HG03354 (cell line): ENCODE results near the gene CDK6.
A peak's percentile ranks its signal among the peaks of the same experiment; 100 is the strongest.

Experiments used
- ATAC-seq: cut with Tn5 transposase; IDR thresholded peaks from one replicate; pipeline ENCODE4 v1.9.1; 2021; ENCODE audit warnings: mild to moderate bottlenecking; ENCODE audit not compliant: unreplicated experiment, poor library complexity, severe bottlenecking

The CDK6 gene

GRCh38 chr7:92697414-92697813, 139.0 kb downstream of the CDK6 start:
- no peak for ATAC-seq

- ATAC-seq = no peak
Measured at GRCh38 chr7:92697012-92697411, 139.4 kb downstream of the CDK6 start.

GRCh38 chr7:92696584-92696983, 139.8 kb downstream of the CDK6 start:
- no peak for ATAC-seq

- no peak for ATAC-seq
Measured at GRCh38 chr7:92695308-92696261, 140.8 kb downstream of the CDK6 start.

- ATAC-seq = no peak
Measured at GRCh38 chr7:92694211-92694610, 142.2 kb downstream of the CDK6 start.

- no peak for ATAC-seq
Measured at GRCh38 chr7:92693519-92693918, 142.9 kb downstream of the CDK6 start.

GRCh38 chr7:92691578-92691977, 144.8 kb downstream of the CDK6 start:
- ATAC-seq = peak; percentile 87

GRCh38 chr7:92685136-92686042, 151.0 kb downstream of the CDK6 start:
- no peak for ATAC-seq

GRCh38 chr7:92684274-92684673, 152.1 kb downstream of the CDK6 start:
- no peak for ATAC-seq

GRCh38 chr7:92682903-92683539, 153.4 kb downstream of the CDK6 start:
- ATAC-seq = no peak

- no peak for ATAC-seq
Measured at GRCh38 chr7:92682330-92682729, 154.0 kb downstream of the CDK6 start.

GRCh38 chr7:92681633-92682032, 154.7 kb downstream of the CDK6 start:
- no peak for ATAC-seq

- no peak for ATAC-seq
Measured at GRCh38 chr7:92680442-92680841, 155.9 kb downstream of the CDK6 start.

- no peak for ATAC-seq
Measured at GRCh38 chr7:92678291-92678920, 158.0 kb downstream of the CDK6 start.

GRCh38 chr7:92674379-92674778, 162.0 kb downstream of the CDK6 start:
- peak; percentile 74 for ATAC-seq

- ATAC-seq = no peak
Measured at GRCh38 chr7:92671505-92672169, 164.7 kb downstream of the CDK6 start.

- ATAC-seq = no peak
Measured at GRCh38 chr7:92670204-92670851, 166.0 kb downstream of the CDK6 start.

GRCh38 chr7:92669616-92670165, 166.7 kb downstream of the CDK6 start:
- ATAC-seq = no peak
